Measurements from ENCODE around the gene IRF5.
"Not testable (repeated sequence)": the region's sequence is repeated elsewhere in the genome, so short reads cannot be mapped to it uniquely, and the experiment has no call there.

The IRF5 gene

DNA sequence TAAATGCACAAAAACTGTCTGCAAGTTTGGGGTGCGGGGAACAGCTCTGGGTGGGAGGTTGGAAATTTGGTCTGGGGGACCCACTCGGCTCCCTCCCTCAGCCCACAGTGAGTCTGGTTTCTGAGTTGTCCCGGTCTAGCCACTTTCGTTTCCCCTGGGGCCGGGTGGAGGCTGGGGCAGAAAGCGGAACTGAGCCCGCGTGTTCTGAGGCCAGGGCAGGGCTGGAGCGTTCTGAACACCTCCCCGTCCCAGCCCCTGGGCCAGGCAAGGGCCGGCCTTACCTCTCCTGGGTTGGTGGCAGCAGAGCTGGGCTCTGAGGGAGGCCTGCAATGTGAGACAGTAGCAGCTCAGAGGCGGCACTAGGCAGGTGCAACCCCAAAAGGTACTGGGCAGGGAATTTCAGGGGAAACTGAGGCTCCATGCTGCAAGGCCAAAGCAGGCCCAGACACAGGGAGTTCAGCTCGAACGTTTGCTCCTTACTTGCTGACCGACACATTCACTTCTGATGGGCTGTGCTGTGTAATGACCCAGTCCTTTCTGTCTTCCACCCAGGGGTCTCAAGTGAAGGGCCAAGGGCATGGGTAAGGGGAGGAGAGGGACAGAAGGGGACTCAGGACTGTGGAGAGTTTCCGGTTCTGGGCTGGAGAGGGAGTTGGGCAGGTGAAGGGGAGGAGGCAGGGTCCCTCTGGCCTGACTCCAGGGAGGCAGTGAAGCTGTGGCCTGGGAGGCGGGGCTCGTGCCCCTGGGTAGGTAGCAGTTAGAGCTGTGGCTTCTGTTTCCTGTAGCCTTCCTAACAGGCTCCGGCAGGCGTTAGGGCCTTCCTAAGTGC is 3.0 kb downstream of the IRF5 start:
- no peak for DNase-seq

DNA sequence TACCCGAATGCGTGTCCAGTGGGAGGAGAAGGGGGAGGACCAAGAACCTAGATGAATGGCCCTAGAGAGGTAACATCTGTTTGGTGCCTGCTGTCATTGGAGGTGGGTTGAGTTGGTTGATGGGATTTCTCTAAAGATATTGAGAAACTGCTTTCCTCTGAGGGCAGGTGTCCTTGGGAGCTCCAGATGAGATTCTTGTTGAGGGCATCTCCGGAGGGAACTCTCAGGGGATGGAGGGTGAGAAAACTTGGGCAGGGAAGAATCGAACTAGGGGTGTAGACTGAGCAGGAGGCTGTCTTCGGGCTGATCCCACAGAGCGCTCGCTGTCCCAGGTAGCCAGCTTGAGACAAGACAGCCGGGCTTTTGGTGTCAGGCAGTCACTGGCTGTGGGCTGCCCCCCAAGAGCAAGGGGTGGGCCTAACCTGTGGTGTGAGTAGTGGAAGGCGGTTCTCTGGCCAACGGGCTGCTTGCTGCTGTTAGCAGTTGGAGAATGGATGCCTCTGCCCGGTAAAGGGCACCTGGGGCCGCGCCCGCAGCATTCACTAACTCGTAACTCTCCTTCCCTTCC is 3.7 kb downstream of the IRF5 start:
- no peak for DNase-seq

DNA sequence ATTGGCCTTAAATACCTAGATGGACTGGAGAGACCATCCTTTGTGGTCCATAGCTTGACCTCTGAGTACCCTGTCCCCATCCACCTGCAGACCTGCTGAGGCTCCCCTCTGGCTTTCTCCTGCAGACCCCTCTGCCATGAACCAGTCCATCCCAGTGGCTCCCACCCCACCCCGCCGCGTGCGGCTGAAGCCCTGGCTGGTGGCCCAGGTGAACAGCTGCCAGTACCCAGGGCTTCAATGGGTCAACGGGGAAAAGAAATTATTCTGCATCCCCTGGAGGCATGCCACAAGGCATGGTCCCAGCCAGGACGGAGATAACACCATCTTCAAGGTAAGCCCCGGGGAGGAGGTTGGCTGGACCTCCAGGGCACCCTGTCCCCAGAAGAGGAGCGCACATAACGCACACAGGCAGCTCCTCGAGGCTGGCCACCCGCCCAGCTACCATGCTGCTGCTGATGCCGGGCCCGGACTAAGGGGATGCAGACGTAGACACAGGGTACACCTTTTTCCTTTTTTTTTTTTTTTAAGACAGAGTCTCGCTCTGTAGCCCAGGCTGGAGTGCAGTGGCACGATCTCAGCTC is 4.3 kb downstream of the IRF5 start:
- DNase-seq, result no peak

DNA sequence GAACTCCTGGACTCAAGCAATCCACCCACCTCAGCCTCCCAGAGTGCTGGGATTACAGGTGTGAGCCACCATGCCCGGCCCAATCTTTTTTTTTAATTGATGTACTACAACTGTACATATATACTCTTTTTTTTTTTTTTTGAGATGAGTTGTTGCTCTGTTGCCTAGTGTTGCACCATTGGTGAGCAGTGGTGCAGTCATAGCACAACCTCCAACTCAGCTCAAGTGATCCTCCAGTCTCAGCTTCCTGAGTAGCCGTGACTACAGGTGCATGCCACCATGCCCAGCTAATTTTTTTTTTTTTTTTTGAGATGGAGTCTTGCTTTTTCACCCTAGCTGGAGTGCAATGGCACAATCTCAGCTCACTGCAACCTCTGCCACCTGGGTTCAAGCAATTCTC is 5.5 kb downstream of the IRF5 start:
- not testable (repeated sequence) for DNase-seq

DNA sequence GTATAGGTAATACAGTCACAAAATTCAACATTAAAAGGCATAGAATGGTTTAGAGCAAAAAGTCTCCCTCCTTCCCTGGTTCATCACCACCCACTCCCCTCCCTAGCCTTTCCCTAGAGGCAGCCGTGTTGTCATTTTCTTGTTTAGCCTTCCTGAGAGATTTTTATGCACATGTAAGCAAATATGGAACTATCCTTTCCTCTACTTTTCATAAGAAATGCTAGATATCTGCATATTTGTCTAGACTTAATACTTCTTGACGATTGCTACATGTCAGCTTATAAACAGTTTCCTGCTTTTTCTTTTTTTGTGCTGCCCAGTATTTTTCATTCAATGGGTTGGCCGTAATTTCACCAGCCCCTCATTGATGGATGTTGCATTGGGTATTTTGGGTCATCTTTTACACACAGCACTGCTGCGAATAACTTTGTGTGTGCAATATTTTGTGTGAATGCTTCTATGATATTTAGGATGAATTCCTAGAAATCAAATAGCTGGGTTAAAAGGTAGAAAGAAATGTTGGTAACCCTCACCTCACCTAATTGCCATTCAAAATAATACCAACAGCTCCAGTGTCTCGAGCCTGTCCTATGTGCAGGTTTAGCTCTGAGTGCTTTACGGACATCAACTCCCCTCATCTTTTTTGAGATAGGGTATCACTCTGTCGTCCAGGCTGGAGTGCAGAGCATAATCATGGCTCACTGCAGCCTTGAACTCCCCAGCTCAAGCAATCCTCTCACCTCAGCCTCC is 6.9 kb downstream of the IRF5 start:
- DNase-seq, result no peak

DNA sequence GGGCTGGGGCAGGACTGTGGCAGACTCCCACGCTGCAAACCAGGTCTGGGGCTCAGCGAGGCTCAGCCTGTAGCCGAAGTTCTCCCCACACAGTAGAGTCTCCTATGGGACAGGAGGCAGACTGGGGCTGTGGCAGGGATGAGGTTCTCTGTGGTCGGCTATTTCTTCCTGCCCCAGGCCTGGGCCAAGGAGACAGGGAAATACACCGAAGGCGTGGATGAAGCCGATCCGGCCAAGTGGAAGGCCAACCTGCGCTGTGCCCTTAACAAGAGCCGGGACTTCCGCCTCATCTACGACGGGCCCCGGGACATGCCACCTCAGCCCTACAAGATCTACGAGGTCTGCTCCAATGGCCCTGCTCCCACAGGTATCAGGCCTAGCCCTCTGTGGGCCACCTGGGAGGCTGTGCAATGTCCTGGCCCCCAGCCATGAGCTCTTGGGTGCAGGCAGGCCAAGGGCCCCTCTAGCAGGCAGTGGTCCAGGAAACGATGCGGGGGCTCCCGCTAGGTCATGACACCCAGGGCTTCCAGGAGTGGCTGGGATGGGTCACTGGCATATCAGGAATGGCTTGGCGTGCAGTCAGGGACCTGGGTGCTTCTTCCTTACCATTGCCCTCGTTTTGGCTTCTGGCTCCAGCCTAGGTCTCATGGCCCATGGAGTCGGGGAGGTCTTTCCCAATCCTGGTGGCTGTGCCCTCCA is 8.1 kb downstream of the IRF5 start:
- no peak for DNase-seq

DNA sequence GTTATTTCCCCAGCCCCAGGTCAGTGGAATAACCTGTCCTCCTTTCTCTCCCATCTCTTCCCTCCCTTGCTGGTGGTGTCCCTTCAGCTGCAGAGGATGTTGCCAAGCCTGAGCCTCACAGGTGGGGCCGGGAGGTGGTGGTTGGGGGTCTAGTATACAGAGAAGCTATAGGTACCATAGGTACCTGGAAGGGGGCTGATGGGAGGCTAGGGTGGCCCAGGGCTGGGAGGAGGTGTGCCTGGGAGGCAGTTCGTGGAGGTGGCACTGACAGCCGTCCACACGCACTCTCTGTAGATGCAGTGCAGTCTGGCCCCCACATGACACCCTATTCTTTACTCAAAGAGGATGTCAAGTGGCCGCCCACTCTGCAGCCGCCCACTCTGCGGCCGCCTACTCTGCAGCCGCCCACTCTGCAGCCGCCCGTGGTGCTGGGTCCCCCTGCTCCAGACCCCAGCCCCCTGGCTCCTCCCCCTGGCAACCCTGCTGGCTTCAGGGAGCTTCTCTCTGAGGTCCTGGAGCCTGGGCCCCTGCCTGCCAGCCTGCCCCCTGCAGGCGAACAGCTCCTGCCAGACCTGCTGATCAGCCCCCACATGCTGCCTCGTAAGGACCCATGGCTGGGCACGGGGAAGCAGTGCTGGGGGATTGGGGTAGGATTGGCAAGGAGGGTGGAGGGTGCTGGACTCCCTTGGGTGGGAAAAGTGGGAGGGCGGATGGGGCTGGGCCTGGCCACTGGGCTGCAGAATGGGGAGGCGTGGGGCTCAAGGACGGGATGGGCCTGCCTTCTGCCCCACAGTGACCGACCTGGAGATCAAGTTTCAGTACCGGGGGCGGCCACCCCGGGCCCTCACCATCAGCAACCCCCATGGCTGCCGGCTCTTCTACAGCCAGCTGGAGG is 9.5 kb downstream of the IRF5 start:
- no peak for DNase-seq

DNA sequence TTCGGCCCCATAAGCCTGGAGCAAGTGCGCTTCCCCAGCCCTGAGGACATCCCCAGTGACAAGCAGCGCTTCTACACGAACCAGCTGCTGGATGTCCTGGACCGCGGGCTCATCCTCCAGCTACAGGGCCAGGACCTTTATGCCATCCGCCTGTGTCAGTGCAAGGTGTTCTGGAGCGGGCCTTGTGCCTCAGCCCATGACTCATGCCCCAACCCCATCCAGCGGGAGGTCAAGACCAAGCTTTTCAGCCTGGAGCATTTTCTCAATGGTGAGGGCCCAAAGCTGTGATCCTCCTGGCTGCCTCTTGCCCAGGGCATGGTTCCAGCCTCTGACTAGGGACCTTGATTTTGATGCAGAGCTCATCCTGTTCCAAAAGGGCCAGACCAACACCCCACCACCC is 10.1 kb downstream of the IRF5 start:
- DNase-seq, result no peak

DNA sequence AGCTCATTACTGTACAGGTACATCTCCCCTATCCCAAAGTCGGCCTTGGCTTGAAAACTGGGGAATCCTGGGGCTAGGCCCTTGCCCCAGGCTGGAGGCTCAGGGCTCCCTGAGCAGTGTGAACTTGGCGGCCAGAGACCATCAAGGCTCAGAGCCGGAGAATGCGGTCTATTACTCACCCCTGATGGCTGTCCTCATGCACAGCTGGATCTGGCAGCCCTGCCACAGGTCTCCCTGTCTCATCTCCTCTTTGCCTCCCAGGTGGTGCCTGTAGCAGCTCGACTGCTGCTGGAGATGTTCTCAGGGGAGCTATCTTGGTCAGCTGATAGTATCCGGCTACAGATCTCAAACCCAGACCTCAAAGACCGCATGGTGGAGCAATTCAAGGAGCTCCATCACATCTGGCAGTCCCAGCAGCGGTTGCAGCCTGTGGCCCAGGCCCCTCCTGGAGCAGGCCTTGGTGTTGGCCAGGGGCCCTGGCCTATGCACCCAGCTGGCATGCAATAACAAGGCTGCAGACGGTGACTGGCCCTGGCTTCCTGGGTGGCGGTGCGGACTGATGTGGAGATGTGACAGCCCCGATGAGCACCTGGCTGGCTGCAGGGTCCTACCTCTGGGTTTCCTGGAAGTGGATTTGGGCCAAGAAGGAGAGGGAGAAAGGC is 10.7 kb downstream of the IRF5 start:
- DNase-seq, result no peak

DNA sequence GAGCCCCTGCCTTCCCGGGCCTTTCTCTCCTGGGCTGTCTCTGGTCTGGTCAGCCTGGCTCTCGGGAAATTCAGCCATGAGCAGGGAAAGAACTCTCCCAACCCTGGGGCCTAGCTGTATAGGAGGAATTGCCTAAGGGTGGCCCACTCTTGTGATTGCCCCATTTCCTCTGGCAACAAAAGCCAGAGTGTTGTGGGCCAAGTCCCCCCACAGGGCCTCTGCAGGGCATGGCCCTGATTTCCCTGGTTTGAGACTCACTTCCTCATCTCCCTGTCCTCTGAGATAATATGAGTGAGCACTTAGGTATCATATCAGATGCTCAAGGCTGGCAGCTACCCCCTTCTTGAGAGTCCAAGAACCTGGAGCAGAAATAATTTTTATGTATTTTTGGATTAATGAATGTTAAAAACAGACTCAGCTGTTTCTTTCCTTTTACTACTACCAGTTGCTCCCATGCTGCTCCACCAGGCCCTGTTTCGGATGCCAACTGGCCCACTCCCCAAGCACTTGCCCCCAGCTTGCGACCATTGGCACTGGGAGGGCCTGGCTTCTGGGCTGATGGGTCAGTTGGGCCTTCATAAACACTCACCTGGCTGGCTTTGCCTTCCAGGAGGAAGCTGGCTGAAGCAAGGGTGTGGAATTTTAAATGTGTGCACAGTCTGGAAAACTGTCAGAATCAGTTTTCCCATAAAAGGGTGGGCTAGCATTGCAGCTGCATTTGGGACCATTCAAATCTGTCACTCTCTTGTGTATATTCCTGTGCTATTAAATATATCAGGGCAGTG is 11.4 kb downstream of the IRF5 start:
- DNase-seq, result no peak

DNA sequence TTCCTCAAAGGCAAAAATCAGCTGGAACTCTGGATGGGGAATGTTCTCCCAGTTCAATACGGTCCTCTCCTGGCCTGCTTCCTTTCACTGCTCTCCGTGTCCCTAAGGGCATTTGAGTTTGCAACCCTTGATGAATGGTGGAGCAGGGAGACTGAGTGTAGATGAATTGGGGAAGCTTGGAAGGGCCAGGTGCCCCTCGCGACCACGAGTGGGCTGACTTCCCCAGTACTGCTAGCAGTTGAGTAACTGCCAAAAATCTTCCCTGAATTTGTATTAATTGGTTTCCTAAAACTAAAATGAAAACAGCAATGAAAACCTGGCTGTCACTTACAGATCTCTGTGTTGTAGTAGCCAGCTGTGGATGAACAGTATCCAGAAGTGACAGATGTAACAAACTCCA is 13.6 kb downstream of the IRF5 start:
- no peak for DNase-seq

DNA sequence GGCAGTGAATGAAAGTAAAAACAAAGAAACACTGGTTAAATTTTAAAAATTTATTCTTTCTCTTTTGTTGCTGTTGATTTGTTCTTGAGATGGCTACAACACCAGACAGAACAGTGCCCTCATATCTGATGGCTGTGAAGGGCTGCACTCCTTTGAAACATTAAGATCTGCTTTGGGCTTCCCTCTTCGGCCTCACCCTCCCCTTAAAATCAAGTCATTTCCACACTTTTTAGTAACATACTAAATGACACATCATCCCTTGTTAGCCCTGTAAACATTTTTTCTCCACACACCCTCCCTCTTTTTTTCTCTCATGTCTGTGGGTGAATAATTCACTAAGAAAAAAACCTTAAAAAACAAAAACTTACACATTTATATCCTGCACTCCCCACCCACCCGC is 16.4 kb downstream of the IRF5 start:
- DNase-seq, result no peak

DNA sequence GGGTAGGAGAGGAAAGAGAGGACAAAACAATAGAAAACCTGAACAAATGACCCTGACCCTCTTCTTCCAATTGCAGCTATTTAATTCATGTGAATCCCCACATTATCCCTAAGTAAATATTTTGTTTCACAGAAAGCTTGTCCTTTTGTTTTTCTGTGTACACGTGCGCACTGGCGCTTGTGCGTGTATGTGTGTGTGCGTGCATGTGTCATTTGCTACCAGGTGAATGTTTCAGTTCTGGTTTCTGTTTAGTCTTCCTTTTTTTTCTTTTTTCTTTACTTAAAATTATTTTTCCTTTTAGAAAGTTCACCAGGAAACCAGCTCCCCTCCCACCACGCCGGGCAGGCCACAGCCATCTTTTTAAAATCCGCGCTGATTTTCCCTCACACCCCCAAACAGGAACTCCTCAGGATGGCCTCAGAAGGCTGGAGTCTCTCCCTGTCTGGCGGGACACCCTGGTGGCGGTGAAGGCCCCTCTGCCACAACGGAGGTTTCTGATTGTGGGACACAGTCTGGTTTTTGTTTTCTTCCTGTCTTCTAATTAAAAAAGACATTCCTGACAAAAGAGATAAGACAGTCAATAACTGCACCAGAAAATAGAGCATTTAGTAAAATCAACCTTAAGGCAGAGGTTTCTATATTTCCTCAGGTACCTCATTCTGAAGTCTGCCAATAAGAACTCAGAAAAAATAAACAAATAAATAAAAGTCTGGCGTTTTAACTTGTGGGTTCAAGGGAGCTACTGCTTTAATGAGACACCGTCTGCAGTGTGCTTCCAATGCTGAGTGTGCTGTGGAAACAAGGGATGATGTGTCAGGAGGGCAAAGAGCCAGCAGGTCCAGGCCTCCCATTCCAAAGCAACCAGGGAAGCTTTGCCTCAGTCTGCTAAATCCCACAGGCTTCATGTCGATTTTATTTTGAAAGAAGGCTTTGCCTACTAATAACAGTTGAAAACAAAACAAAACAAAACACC is 17.4 kb downstream of the IRF5 start:
- DNase-seq, result no peak

DNA sequence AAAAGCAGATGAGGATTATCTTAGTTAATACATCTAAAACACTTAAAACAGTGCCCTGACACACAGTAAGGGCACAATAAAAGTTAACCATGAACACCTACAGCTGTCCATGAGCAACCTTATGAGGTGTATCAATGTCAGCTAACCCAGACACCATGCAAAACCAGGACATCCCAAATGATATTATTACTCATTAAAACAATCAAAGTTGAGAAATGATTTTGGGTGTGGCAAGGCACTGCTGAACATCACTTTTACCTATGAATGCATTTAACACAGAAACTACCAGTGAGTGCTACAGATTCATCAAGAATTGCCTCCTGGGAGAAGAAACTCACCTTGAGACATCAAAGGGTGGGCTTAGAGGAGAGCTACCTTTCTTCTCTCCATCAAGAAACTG is 18.3 kb downstream of the IRF5 start:
- DNase-seq, result no peak

DNA sequence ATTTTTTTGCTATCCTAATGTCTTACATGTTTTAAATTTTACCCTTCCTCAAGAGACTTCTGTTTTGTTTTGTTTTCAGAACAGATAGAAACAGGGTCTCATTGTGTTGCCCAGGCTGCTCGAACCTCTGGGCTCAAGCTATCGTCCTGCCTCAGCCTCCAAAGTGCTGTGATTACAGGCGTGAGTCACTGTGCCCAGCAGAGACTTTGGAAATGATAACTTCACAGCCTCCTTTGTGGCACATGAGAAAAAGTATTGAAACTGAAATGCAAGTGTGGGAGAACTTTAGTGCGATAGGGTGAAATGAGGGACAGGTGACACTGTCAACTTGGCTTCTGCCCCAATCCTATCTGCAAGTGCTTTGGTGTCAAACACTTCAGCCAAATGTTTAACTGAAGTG is 21.6 kb downstream of the IRF5 start:
- no peak for DNase-seq

DNA sequence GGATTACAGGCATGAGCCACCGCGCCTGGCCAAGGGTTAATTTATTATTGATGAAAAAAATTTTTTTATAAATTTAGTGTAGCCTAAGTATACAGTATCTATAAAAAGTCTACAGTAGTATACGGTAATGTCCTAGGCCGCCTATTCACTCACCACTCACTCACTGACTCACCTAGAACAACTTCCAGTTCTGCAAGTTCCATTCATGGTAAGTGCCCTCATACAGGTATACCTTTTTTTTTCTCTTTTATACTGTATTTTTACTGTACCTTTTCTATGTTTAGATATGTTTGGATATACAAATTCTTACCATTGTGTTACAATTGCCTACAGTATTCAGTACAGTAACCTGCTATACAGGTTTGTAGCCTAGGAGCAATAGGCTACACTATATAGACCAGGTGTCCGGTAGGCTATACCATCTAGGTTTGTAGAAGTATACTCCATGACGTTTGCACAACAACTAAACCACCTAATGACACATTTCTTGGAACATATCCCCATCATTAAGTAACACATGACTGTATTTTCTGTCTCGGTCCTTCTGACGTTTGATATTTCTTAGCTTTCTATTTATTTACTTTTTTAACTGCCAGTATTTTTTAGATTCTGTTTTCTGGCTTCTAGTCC is 23.4 kb downstream of the IRF5 start:
- no peak for DNase-seq

DNA sequence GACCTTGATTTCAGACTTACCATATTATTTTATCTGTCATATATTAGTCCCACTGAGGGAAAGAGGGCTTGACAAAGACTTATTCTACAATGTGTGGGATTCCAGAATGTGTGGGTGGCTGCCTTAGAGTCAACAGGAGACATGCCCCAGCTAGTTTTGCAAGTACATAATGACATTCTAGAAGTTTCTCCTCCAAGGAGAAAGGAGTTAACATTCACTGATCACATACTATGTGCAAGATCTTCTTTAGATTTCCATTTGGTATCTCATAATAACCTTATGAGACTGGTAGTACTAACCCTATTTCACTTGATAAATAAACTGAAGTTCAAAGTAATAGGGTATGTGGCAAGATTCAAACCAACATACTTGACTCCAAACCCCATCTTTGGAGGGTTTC is 25.2 kb downstream of the IRF5 start:
- DNase-seq, result no peak

DNA sequence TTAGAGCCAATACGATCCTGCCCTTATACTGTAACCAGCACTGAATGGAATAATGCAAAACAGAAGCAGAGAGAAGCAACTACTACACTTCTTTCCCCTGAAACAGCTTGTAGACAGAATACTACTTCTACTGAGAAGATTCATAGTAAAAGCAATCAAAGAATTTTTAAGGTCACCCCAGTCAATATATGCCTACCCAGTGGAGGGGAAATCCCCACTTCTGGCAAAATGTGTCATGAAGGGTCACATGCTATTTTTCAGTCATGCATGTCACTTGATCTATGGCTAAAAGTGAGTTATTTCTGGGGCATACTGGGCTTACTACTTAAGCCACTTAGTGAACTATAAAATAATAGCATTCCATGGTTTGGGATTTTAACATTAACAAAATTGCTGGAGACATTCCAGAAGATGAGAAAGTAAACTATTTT is 25.6 kb downstream of the IRF5 start:
- DNase-seq, result no peak

DNA sequence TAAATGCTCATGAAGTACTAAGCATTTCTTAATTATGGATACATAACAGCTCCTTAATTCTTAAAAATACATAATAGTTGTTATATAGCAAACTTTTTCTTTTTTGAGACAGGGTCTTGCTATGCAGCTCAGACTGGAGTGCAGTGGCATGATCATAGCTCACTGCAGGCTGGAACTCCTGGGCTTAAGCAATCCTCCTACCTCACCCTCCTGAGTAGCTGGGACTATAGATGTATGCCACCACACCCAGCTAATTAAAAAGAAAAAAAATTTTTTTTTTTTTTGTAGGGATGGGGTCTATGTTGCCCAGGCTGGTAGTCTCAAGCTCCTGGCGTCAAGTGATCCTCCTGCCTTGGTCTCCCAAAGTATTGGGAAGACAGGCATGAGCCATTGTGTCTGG is 30.9 kb downstream of the IRF5 start:
- no peak for DNase-seq
